ENCODE data around the gene XIST. TPM values are rescaled to one million over a fixed set of nuclear protein-coding genes. Genes with fewer than 3 reads are reported as not detected.
"Not testable (repeated sequence)": the region's sequence is repeated elsewhere in the genome, so short reads cannot be mapped to it uniquely, and the experiment has no call there.

XIST gene
- total RNA-seq, 1 donor from 2014 or later: 642 TPM

- DNase-seq (ENCODE audit: low spot score): not testable (repeated sequence)
These were observed 48.4 kb downstream of the XIST start for GRCh38 chrX:73804109-73804508.

GRCh38 chrX:73799888-73800287, 52.6 kb downstream of the XIST start:
- DNase-seq (ENCODE audit: low spot score): no peak

GRCh38 chrX:73792511-73792910, 60.0 kb downstream of the XIST start:
- DNase-seq (ENCODE audit: low spot score): not testable (repeated sequence)

- DNase-seq (ENCODE audit: low spot score): no peak
These were observed 67.0 kb downstream of the XIST start for GRCh38 chrX:73785493-73785892.
